GM21423 (cell line): ENCODE measurements around the gene TRIM17.

Source experiments
- ATAC-seq: cut with Tn5 transposase; IDR thresholded peaks from one replicate; pipeline ENCODE4 v1.9.1; 2021; ENCODE audit warnings: mild to moderate bottlenecking, moderate library complexity; ENCODE audit not compliant: unreplicated experiment

The TRIM17 gene

DNA sequence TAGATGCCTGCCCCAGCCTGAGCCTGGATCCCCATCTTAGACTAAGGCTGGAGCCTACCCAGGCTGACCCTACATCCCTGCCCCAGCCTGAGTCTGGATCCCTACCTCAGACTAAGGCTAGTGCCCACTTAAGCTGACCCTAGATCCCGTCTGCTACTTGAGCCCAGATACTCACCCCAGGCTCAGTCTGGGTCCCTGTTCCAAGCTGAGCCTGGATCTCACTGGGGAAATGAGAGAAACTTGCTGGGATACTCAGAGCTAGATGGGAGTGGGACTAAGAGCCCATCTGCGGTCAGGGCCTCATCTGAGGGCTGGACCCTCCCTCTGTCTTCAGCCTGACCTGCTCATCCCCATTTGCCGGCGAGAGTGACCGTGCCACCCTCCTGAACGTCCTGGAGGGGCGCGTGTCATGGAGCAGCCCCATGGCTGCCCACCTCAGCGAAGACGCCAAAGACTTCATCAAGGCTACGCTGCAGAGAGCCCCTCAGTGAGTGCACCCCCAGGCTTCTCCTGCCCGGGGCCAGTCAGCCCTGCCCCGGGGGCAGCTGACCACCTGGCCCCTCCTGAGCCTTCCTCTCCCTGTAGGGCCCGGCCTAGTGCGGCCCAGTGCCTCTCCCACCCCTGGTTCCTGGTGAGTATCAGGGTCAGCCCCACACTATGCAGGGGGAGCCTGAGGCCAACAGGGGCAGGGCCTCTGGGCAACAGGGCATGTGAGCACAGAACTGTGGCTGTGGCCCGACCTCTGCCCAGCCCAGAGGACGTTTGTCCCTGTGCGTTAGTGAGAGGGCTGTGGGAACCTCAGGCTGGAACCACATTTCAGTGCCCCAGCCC is 46.8 kb downstream of the TRIM17 start:
- no peak for ATAC-seq

DNA sequence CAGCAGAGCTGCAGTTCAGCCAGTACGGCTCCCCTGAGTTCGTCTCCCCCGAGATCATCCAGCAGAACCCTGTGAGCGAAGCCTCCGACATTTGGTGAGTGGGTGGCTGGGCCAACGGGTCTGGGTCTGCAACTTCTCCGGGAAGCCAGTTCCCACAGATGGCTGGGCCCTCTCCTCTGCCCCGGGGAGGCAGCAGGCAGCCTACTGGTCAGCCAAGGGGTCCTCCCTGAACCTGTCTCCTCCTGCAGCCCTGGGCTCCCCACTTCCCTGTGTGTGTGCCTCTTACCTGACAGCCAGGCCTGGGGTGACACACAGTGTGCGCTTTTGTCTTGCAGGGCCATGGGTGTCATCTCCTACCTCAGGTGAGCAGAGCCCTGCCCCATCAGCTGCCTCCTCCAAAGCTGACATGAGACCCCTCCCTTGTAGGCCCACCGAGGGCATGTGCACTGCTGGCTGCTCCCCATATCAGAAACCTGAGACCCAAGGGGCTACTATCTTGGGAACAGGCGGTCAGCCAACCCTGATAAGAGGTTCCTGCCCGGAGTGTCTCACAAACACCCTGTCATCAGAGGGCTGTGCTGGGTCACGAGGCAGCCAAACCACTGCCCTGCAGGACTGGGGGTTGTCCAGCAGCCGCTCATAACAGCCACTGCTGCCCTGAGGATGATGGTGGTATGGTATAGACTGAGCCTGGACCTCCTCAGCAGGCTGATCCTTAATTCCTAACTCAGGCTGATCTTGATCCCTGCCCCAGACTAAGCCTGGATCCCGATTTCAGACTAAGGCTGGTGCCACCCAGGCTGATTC is 47.7 kb downstream of the TRIM17 start:
- no peak for ATAC-seq

DNA sequence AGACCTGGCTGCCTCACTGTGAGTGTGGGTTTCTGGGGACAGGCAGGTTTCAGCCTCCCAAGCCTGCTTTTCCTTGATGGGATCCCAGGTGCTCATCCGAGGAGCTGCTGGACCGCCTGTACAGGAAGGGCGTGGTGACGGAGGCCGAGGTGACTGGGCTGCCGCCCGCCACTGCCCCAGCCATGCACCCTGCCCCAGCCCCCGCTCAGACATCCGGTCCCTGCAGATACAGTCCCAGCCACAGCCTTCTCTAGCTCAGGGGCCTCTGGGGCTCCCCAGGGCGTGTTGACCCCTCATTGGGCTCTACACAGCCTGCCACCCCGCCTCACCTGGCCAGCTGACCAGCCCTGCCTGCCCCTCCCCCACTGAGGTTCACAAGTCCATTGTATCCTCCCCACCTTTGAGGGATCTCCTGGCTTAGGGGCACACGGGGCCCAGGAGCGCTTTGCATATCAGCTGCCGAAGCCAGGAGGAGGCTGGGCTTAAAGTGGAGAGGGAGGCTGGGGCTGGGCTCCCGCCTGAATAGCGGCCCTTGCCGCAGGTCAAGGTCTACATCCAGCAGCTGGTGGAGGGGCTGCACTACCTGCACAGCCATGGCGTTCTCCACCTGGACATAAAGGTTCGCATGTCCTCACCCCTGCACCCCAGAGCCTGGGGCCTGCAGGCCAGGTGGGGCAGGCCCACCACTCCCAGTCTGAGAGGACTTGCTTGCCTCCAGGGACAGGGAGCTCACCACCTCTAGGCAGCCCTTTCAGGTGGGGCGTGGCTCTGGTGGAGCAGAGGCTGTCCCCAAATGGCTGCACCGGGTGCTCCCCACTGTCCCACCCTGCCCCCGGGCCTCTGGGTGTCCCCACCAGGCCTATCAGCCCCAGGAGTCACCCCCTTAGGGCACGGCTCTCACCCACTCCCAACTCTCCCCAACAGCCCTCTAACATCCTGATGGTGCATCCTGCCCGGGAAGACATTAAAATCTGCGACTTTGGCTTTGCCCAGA is 48.6 kb downstream of the TRIM17 start:
- ATAC-seq: no peak

DNA sequence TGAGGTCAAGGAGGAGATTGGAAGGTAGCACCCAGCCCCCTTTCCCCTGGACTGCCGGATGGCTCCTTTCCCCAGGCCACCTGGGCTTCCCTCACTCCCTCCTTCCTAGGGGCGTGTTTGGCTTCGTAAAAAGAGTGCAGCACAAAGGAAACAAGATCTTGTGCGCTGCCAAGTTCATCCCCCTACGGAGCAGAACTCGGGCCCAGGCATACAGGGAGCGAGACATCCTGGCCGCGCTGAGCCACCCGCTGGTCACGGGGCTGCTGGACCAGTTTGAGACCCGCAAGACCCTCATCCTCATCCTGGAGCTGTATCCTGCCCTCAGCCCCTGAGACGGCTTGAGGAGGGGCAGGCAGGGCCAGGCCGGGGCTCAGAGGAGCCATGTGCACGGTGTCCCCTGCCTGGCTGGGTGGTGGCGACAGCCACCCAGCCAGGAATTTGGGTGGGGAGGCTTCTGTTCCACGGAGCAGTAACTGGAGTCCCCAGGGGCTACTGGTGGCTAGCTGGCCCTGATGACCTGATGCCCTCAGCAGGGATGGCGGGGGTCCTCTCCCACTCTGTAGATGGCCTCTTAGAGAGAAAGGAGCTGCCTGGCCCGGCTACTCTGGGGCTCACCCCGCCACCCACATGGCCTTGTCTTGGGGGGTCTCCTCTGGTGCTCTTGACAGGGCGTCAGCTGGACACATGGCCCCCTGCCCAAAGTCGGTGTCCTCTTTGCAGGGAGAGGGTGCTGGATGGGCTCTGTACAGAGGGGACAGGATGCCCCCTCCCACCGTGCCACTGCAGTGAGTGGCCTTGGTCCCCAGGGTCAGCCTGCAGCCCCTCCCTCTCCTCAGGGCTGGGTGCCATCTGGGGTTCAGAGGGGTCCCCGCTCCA is 49.6 kb downstream of the TRIM17 start:
- ATAC-seq: no peak

- no peak for ATAC-seq
Measured at GRCh38 chr1:228366062-228366865, 50.4 kb downstream of the TRIM17 start.

- ATAC-seq: no peak
Measured at GRCh38 chr1:228365271-228366061, 51.2 kb downstream of the TRIM17 start.

- ATAC-seq: no peak
Measured at GRCh38 chr1:228364706-228365213, 51.9 kb downstream of the TRIM17 start.

DNA sequence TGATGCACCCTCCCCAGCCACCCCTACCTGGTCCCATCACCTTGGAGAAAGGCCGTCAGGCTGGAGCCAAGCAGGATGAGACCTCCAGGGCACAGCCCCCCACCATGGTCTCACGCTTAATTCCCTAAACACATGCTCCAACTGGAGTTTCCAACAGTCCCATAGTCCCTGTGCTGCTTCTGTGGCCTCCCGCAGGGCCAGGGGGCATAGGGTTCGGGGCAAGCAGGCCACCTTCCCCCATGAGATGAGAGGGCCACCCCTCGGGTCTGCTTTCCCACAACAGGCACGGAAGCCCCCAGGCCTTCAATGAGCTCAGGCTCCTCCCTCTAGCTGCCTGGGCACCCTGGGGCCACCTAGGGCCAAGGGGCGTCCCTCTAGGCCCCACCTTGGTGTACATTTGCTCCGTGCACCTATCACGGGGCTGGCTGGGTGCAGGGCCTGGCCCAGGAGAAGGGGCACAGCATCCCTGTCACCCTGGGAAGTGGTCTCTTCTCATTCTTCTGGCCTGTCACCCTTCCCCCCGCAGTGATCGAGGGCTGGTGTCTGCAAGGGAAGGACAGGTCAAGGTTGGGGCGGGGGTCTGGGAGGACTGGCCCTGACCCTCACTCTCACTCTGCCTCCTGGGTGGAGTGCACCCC is 52.5 kb downstream of the TRIM17 start:
- ATAC-seq: no peak

DNA sequence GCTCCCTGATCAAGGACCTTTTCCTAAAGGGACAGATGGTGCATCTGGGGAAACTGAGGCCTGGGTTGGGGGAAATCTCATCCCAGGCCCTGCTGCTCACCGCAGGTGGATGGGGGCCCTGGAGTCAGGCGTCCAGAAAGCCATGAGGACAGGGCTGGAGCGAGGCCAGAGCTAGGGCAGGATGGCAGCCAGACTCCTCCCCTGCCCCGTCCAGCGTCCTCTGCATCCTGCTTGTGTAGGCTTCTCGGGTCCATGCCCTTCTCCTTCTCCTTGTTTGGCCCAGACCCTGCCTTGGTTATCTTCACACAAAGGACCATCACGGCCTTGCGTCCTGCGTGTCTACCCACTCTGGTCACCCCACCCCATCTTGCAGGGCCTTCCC is 53.0 kb downstream of the TRIM17 start:
- ATAC-seq: no peak

- ATAC-seq: no peak
Measured at GRCh38 chr1:228362884-228363450, 53.7 kb downstream of the TRIM17 start.

- ATAC-seq: no peak
Measured at GRCh38 chr1:228362141-228362883, 54.3 kb downstream of the TRIM17 start.

DNA sequence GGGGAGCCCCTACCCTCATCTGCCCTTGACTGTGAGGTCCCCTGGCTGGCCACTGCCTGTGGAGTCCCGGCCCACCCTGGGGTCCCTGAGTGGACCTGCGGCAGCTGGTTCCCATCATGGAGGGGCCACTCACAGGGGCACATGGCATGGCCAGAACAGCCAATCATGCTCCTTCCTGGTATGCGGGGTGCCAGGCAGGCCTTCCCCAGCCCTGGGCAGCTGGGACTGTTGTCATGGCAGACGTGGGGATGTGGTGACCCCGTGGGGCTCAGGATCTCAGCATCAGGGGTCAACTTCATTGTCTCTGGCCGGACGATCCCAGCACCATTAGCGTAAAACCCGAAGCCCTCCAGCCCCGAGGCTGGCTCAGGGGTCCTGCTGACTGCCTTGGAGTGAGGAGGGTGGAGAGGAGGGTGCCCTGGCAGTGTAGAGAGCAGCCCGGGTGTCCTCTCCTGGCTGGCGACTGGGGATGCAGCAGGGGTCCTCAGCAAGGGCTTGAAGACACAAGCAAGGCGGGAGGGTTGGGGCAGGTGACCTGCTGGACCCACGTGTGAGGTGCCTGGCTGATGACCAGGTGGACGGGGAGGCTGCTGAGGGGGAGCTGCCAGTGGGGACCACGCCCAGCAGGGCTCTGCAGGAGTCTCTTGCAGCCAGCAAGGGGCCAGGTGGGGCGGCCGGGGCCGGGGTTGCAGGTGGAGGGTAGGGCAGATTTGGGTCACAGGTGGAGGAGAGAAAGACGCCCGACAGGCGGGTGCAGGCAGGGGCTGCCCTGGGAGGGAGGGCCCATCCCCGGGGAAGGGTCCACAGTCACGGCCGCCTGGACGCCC is 55.1 kb downstream of the TRIM17 start:
- ATAC-seq: no peak

DNA sequence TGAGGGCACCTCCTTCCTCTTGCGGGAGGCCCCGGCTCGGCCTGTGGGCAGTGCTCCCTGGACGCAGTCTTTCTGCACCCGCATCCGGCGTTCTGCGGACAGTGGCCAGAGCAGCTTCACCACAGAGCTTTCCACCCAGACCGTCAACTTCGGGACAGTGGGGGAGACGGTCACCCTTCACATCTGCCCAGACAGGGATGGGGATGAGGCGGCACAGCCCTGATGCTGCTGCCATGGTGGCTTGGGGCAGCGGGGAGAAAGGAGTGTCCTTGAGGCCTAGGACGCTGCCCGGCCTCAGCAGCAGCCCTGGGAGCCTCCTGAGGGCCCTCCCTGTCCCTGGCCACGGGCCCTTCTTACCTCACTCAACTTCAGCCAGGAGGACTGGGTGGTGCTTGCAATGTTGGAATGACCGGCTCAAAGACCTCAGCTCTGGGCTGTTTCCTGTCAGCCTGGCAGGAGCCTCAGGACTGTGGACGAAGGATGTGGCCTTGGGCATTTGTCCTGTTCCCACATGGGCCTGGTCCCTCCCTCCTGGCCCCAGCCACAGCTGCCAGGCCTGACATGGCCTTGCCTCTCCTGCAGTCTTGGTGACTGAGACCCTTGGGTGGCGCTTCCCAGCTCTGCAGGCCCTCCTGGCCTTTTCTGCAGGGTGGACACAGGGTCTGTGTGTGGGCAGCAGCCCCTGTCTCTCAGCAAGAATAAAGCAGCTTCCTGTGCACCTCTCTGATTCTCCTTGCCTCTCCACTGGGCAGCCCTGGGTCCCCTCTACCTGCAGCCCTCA is 55.9 kb downstream of the TRIM17 start:
- no peak for ATAC-seq

DNA sequence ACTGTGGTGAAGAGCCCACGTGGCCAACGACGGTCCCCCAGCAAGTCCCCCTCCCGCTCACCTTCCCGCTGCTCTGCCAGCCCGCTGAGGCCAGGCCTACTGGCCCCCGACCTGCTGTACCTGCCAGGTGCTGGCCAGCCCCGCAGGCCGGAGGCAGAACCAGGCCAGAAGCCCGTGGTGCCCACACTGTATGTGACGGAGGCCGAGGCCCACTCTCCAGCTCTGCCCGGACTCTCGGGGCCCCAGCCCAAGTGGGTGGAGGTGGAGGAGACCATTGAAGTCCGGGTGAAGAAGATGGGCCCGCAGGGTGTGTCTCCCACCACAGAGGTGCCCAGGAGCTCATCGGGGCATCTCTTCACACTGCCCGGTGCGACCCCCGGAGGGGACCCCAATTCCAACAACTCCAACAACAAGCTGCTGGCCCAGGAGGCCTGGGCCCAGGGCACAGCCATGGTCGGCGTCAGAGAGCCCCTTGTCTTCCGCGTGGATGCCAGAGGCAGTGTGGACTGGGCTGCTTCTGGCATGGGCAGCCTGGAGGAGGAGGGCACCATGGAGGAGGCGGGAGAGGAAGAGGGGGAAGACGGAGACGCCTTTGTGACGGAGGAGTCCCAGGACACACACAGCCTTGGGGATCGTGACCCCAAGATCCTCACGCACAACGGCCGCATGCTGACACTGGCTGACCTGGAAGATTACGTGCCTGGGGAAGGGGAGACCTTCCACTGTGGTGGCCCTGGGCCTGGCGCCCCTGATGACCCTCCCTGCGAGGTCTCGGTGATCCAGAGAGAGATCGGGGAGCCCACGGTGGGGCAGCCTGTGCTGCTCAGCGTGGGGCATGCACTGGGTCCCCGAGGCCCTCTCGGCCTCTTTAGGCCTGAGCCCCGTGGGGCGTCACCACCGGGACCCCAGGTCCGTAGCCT is 56.8 kb downstream of the TRIM17 start:
- no peak for ATAC-seq
